8988T (cell line): ENCODE results near the gene ASRGL1.

ENCODE experiments used
- DNase-seq: peaks from one replicate; pipeline ENCODE4 v3.0.0; 2011

The ASRGL1 gene

GRCh38 chr11:62419314-62419929, 82.2 kb downstream of the ASRGL1 start:
- DNase-seq: no peak

GRCh38 chr11:62419943-62420342, 82.7 kb downstream of the ASRGL1 start:
- DNase-seq: no peak

GRCh38 chr11:62420882-62421281, 83.6 kb downstream of the ASRGL1 start:
- no peak for DNase-seq

DNA sequence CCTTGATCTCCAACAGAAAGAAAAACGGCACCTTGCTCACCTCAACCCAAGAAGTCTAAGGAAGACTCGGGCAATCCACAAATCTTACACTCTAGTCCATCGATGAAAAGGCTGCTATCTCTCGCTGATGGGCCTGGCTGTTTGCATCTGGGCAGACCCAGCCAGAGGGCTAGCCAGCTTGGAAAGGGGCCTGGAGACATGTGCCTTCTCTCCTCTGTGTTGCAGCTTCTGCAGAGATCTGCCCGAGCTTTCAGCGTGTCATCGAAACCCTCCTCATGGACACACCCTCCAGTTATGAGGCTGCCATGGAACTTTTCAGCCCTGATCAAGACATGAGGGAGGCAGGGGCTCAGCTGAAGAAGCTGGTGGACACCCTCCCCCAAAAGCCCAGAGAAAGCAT, 84.7 kb downstream of the ASRGL1 start:
- no peak for DNase-seq

GRCh38 chr11:62423012-62423411, 85.8 kb downstream of the ASRGL1 start:
- no peak for DNase-seq

GRCh38 chr11:62427630-62428233, 90.5 kb downstream of the ASRGL1 start:
- no peak for DNase-seq

- no peak for DNase-seq
Measured at GRCh38 chr11:62428871-62429560, 91.8 kb downstream of the ASRGL1 start.

DNA sequence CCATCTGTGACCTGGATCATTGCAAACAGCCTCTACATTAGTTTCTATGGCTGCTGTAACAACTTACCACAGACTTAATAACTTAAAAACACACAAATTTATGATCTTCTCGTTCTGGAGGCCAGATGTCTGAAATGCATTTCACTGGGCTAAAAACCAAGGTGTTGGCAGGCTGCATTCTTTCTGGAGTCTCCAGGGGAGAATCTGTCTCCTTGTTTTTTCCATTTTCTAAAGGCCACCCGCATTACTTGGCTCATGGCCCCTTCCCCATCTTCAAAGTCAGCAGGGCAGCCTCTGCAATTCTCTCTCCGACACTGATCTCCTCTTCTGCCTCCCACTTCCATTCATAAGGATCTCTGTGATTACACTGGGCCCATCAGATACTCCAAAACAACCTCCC, 93.2 kb downstream of the ASRGL1 start:
- no peak for DNase-seq

DNA sequence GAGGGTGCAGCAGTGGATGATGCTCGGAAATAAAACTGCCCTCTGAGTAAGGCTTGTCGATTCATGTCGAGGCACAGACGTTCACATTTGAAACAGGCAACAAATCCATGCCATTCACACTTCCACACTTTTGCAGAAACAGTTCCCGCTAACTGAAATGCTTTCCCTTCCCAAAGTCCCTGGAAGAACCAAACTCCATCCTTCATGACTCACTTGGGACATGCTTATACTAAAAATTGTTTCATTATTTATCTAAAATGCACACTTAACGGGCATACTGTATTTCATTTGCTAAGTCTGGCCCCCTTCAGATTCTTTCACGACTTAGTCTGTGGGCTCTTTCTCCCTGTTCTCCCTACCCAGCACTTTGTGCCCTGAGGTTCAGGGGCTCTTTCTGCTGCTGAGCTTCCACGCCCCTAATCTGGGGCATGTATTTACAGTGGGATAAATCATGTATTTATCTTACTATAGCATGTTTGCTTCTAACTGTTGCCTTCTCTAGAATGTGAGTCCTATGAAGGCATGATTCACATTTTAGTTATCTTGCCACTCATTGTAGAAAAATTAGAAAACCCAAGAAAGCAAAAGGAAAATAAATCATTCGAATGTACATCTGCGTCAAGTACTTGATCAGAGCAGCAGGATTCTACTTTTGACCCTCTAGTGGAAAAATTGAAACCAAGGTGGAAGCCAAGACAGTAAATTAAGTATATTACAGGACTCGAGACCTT, 94.1 kb downstream of the ASRGL1 start:
- no peak for DNase-seq

- DNase-seq: no peak
Measured at GRCh38 chr11:62432695-62433094, 95.4 kb downstream of the ASRGL1 start.

DNA sequence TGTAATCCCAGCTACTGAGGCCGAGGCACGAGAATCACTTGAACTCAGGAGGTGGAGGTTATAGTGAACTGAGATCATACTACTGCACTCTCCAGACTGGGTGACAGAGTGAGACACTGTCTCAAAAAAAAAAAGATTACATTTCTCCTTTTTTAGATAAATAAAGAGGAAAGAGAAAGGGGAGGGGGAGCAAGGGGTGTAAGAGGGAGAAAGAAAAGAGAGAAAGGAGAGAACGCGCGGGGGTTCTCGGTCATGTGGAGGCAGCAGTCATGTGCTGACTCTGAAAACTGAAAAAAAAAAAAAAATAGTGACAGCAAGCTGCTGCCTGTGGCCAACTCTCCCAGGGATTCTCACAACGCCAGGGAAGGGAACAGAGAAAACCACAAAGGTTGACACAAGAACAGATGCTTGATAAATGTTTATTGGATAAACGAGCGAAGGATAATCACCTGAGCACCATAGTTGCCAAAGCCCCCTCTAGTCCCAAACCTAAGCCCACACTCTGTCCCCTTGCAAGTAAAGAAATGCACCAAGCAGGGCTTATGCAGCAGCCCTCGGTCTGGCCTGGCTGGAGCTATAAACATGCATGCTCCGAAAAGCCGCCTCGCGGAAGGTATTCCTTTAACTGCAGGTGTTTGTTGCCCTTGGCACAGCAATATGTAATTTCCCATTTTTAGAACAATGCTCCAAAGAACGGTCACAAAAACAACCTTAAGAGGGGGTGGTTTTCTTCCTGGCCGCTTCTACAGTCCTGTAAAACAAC, 96.1 kb downstream of the ASRGL1 start:
- DNase-seq: no peak

DNA sequence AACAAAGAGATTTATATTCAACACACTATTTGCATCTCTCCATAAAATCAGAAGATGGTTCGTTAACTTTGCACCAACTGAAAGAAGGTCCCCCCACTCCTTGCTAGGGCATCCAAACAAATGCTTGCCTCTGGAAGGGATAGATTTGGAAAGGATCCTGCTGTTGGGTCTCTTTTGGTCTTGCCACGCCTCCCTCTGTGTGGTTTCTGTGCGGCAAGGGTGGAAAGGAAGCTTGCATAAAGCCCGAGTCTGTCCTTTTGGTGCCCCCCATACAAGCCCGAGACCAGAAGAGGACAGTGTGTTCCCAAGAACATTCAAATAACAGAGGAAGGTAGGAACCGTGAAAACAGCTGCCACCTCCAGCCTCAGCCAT, 96.6 kb downstream of the ASRGL1 start:
- DNase-seq: no peak

DNA sequence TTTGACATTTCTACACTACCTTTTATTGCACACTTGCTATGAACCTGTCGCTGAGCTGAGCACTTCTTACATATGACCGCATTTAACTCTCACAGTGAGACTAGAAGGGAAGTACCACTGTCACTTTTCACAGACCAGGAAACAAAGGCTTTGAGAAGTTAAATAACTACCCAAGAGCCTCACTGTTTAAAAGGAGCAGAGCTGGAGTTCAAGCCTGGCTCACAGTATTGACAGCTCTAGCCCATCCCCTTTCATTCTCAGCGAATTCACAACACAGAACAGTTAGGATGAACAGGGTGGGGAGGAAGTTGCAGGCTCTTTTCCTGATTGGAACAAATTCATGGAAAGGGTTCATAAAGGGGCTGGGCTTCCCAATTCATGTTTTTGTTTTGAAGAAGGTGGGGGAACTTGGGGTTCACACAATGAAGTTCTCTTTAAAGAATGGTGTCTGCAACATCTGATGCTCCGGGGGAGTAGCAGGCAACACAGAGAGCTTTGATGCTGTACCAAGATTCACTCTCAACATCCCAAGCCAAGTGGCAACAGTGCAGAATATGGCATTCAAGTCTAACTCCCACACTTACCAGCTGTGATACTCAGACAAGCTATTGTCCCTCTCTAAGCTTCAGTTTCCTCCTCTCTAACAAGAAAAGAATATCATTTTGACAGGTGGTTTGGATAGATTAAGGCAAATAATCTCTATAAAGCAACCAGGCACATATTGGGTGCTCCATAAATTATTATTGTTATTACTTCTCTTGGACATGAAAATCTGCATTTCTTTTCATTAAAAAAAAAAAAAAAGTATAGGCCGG, 98.8 kb downstream of the ASRGL1 start:
- no peak for DNase-seq

GRCh38 chr11:62437616-62438015, 100.4 kb downstream of the ASRGL1 start:
- DNase-seq: no peak

GRCh38 chr11:62438641-62439040, 101.4 kb downstream of the ASRGL1 start:
- DNase-seq: no peak

DNA sequence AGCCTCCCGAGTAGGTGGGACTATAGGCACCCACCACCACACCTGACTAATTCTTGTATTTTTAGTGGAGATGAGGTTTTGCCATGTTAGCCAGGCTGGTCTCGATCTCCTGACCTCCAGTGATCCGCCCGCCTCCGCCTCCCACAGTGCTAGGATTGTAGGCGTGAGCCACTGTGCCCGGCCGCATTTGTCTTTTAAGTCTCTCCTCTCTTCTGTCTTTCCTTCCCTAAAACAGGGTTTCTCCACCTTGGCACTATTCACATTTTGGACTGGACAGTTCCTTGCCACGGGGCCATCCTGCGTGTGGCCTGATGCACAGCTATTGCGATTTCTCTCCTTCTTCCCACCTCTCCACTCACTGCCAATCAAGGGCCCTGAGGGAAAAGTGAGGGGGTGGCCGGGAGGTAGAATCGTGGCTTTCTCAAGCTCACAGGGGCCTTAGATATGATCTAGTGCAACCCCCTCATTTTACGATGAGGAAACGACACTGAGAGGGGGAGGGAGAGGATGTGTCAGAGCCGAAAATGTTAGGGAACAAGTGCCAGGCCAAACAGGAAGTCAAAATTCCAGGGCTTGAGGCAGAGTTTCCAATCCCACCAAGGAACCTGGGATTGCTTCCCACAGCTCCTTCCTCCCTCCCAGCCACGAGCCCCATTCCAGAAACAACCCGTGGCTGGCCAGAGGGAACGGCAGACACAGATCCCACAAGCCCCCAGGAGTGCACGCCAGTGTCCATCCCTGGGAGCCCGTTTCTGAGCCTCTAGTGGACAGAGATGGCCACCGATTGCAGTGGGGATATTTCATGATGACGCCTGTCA, 102.7 kb downstream of the ASRGL1 start:
- no peak for DNase-seq
